ENCODE measurements around the gene KCNMA1. TPM values are rescaled to one million over a fixed set of nuclear protein-coding genes. Genes with fewer than 3 reads are reported as not detected.

The KCNMA1 gene
- total RNA-seq, 4 donors from 2014 or later = 146 to 300 (median 265) TPM

GRCh38 chr10:77548671-77549070 lies 88.9 kb downstream of the KCNMA1 start:
- Histone ChIP-seq H3K4me1 (peaks cover 4 to 74% (median 50%) of the 10 kb centered on the region in 4 donors), H3K27ac (replicated peaks in 1 of 4) (no peak overlapping the region), H3K27me3 (no peaks in the 10 kb centered on the region), H3K9me3 (no peaks in the 10 kb centered on the region), H3K4me3 (no peak overlapping the region), H3K36me3 (no peaks in the 10 kb centered on the region)
- no peak for DNase-seq (ENCODE audit: extremely low spot score)
- 92% methylated on average over 1 of the region's 1 CpG for WGBS
- intact Hi-C loops (cut with DNase I) = no loop called here
- TF ChIP-seq POLR2A (IDR thresholded peaks at IDR 0.05; ENCODE audit: low read depth) (no peak), EP300 (IDR thresholded peaks at IDR 0.05) (no peak), POLR2AphosphoS5 (IDR thresholded peaks at IDR 0.05) (no peak)
- TF ChIP-seq, protein P1, sequence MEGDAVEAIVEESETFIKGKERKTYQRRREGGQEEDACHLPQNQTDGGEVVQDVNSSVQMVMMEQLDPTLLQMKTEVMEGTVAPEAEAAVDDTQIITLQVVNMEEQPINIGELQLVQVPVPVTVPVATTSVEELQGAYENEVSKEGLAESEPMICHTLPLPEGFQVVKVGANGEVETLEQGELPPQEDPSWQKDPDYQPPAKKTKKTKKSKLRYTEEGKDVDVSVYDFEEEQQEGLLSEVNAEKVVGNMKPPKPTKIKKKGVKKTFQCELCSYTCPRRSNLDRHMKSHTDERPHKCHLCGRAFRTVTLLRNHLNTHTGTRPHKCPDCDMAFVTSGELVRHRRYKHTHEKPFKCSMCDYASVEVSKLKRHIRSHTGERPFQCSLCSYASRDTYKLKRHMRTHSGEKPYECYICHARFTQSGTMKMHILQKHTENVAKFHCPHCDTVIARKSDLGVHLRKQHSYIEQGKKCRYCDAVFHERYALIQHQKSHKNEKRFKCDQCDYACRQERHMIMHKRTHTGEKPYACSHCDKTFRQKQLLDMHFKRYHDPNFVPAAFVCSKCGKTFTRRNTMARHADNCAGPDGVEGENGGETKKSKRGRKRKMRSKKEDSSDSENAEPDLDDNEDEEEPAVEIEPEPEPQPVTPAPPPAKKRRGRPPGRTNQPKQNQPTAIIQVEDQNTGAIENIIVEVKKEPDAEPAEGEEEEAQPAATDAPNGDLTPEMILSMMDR (IDR thresholded peaks at IDR 0.05) = no peak

- Histone ChIP-seq H3K4me1 (peaks cover 0 to 69% (median 45%) of the 10 kb centered on the region in 4 donors), H3K27ac (replicated peaks in 1 of 4) (no peak overlapping the region), H3K27me3 (no peaks in the 10 kb centered on the region), H3K36me3 (no peaks in the 10 kb centered on the region), H3K9me3 (no peaks in the 10 kb centered on the region), H3K4me3 (no peak overlapping the region)
- intact Hi-C loops (cut with DNase I) = no loop called here
- TF ChIP-seq POLR2AphosphoS5 (IDR thresholded peaks at IDR 0.05) (no peak), EP300 (IDR thresholded peaks at IDR 0.05) (no peak), POLR2A (IDR thresholded peaks at IDR 0.05; ENCODE audit: low read depth) (no peak)
- TF ChIP-seq, protein P1 (IDR thresholded peaks at IDR 0.05) = no peak
- DNase-seq (ENCODE audit: extremely low spot score) = no peak
- WGBS = 88% methylated on average over 3 of the region's 3 CpGs
These were observed 89.5 kb downstream of the KCNMA1 start for GRCh38 chr10:77548157-77548556.

- H3K4me3 ChIP-seq = no peak overlapping the region
- no peaks in the 10 kb centered on the region for H3K27me3 ChIP-seq
- DNase-seq (ENCODE audit: extremely low spot score) = no peak
- intact Hi-C loops (cut with DNase I) = no loop called here
- H3K9me3 ChIP-seq = no peaks in the 10 kb centered on the region
- H3K4me1 ChIP-seq = peaks cover 0 to 62% (median 39%) of the 10 kb centered on the region in 4 donors
- 67% methylated on average over 5 of the region's 5 CpGs for WGBS
- no peaks in the 10 kb centered on the region for H3K36me3 ChIP-seq
- TF ChIP-seq POLR2A (IDR thresholded peaks at IDR 0.05; ENCODE audit: low read depth) = no peak
- TF ChIP-seq, protein P1 (IDR thresholded peaks at IDR 0.05) = no peak
- no peak for TF ChIP-seq EP300 (IDR thresholded peaks at IDR 0.05)
- TF ChIP-seq POLR2AphosphoS5 (IDR thresholded peaks at IDR 0.05) = no peak
- peak overlapping the region in 3 of 4 donors; percentile 18 to 50 (median 27) for H3K27ac ChIP-seq (replicated peaks in 1 of 4)
These were observed 90.1 kb downstream of the KCNMA1 start for GRCh38 chr10:77547307-77548050.

DNA sequence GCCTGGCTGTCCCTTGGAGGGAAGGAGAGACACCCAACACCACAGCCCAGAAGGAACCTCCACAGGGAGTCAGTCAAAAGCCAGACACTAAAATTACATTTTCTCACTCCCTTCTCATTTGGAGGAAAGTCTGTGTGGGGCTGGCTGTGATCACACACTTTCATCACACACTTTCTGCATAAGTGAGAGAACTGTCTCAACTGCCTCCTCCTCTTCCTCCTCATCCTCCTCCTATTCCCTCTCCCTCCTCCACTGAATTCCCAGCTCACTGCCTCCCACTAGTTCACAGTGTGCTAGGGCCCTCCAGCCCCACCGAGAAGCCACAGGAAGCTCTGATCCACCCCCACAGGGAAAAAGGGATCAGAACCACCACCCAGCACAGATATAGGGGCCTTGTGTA lies 91.6 kb downstream of the KCNMA1 start:
- TF ChIP-seq EP300 (IDR thresholded peaks at IDR 0.05) = no peak
- TF ChIP-seq, protein P1 (IDR thresholded peaks at IDR 0.05) = no peak
- no peak for TF ChIP-seq POLR2A (IDR thresholded peaks at IDR 0.05; ENCODE audit: low read depth)
- no peak for TF ChIP-seq POLR2AphosphoS5 (IDR thresholded peaks at IDR 0.05)
- 86% methylated on average over 1 of the region's 1 CpG for WGBS

More for the DNA sequence above, 91.6 kb downstream of the KCNMA1 start:
- Histone ChIP-seq H3K4me1 (peaks cover 0 to 57% (median 32%) of the 10 kb centered on the region in 4 donors), H3K9me3 (no peaks in the 10 kb centered on the region), H3K36me3 (no peaks in the 10 kb centered on the region), H3K27me3 (no peaks in the 10 kb centered on the region), H3K27ac (replicated peaks in 1 of 4) (peak overlapping the region in 3 of 4 donors; percentile 18 to 50 (median 22)), H3K4me3 (no peak overlapping the region)
- intact Hi-C loops (cut with DNase I) = no loop called here
- DNase-seq (ENCODE audit: extremely low spot score) = no peak
